Stimulated activated naive CD8-positive, alpha-beta T cell treated with anti-CD3 and anti-CD28 coated beads, Interleukin-15, Interleukin-2, amounts not matched to agents 100 U/mL and 50 U/mL, for 24 hours (primary cell): Measurements from ENCODE around the gene ZNF561.
A peak's percentile ranks its signal among the peaks of the same experiment; 100 is the strongest.
"Not testable (repeated sequence)": the region's sequence is repeated elsewhere in the genome, so short reads cannot be mapped to it uniquely, and the experiment has no call there.

Experiments
- ATAC-seq: fragments of 150-1000 bp; cut with Tn5 transposase; one replicate; pipeline ENCODE4 v1.10.0; 2021
- DNase-seq: peaks from one replicate; pipeline ENCODE4 v3.0.0; 2021

The ZNF561 gene

GRCh38 chr19:9621156-9622037, at the start of gene ZNF561:
TSS of gene ZNF561 (minus strand) at chr19:9621232. CDS start at chr19:9619456, 1,776 bp downstream.
- DNase-seq (peak; percentile 88), ATAC-seq (peak; percentile 89)

GRCh38 chr19:9668544-9668943, 47.5 kb upstream of the ZNF561 start:
- DNase-seq (no peak), ATAC-seq (no peak)

- ATAC-seq: no peak
- no peak for DNase-seq
Observed at GRCh38 chr19:9667898-9668297, 46.9 kb upstream of the ZNF561 start.

- ATAC-seq (no peak), DNase-seq (no peak)
Observed at GRCh38 chr19:9658769-9659168, 37.7 kb upstream of the ZNF561 start.

GRCh38 chr19:9653066-9653555, 32.1 kb upstream of the ZNF561 start:
- not testable (repeated sequence) for DNase-seq, ATAC-seq

- not testable (repeated sequence) for DNase-seq, ATAC-seq
Observed at GRCh38 chr19:9651464-9651863, 30.4 kb upstream of the ZNF561 start.

- DNase-seq (no peak), ATAC-seq (no peak)
Observed at GRCh38 chr19:9650345-9650744, 29.3 kb upstream of the ZNF561 start.

- DNase-seq (no peak), ATAC-seq (no peak)
Observed at GRCh38 chr19:9645472-9645871, 24.4 kb upstream of the ZNF561 start.

GRCh38 chr19:9644472-9644871, 23.4 kb upstream of the ZNF561 start:
- DNase-seq (no peak), ATAC-seq (no peak)

- DNase-seq (no peak), ATAC-seq (no peak)
Observed at GRCh38 chr19:9641810-9642209, 20.8 kb upstream of the ZNF561 start.

GRCh38 chr19:9640956-9641355, 19.9 kb upstream of the ZNF561 start:
- DNase-seq: no peak
- no peak for ATAC-seq

GRCh38 chr19:9636018-9636417, 15.0 kb upstream of the ZNF561 start:
- ATAC-seq (no peak), DNase-seq (no peak)

GRCh38 chr19:9627856-9628255, 6.8 kb upstream of the ZNF561 start:
- no peak for ATAC-seq

GRCh38 chr19:9622531-9622930, 1.5 kb upstream of the ZNF561 start:
- no peak for ATAC-seq
- no peak for DNase-seq

More at GRCh38 chr19:9627856-9628255, 6.8 kb upstream of the ZNF561 start:
- DNase-seq: no peak

- DNase-seq: no peak
- no peak for ATAC-seq
Observed at GRCh38 chr19:9620842-9621155, 233 bp downstream of the ZNF561 start.

- DNase-seq (no peak), ATAC-seq (no peak)
Observed at GRCh38 chr19:9615844-9616243, 5.2 kb downstream of the ZNF561 start.

- no peak for DNase-seq
- no peak for ATAC-seq
Observed at GRCh38 chr19:9610484-9611113, 10.4 kb downstream of the ZNF561 start.

- DNase-seq (no peak), ATAC-seq (no peak)
Observed at GRCh38 chr19:9608912-9609311, 12.1 kb downstream of the ZNF561 start.

GRCh38 chr19:9597027-9597426, 24.0 kb downstream of the ZNF561 start:
- ATAC-seq (peak; percentile 90), DNase-seq (no peak)

- DNase-seq (peak; percentile 79), ATAC-seq (no peak)
Observed at GRCh38 chr19:9586764-9587163, 34.3 kb downstream of the ZNF561 start.

- ATAC-seq: peak; percentile 89
- DNase-seq: peak; percentile 91
Observed at GRCh38 chr19:9584073-9584833, 36.8 kb downstream of the ZNF561 start, which contains the start of gene ZNF121. TSS of gene ZNF121 (minus strand) at chr19:9584504. CDS start at chr19:9568097, 16,407 bp downstream.

GRCh38 chr19:9582081-9582725, 38.8 kb downstream of the ZNF561 start:
- ATAC-seq, DNase-seq: not testable (repeated sequence)
